Prostate gland (tissue), 2 donors: ENCODE results near the gene SMCO4.

ENCODE experiments used
- POLR2A ChIP-seq: fragments of 450-650 bp; IDR thresholded peaks from one replicate; pipeline ENCODE4 v1.6.1; 2016; ENCODE audit warnings: antibody characterized with exemption, mild to moderate bottlenecking
- POLR2AphosphoS5 ChIP-seq: sonication (generic); formaldehyde crosslinking; IDR thresholded peaks from one replicate; pipeline ENCODE4 v1.6.1; 2017; ENCODE audit warnings: antibody characterized with exemption
- TF ChIP-seq, protein P1 (sequence below), 4 experiments: fragments of 200-600 bp in 2 of 4; fragments of 450-650 bp in 2 of 4; sonication (generic) in 2 of 4; IDR thresholded peaks; 1 replicate in 3 of 4; 2 replicates in 1 of 4; pipeline ENCODE4 v1.5.1; 2016 to 2019; ENCODE audit warnings: antibody characterized with exemption in 4 of 4, mild to moderate bottlenecking in 2 of 4, moderate library complexity in 2 of 4

DNA sequence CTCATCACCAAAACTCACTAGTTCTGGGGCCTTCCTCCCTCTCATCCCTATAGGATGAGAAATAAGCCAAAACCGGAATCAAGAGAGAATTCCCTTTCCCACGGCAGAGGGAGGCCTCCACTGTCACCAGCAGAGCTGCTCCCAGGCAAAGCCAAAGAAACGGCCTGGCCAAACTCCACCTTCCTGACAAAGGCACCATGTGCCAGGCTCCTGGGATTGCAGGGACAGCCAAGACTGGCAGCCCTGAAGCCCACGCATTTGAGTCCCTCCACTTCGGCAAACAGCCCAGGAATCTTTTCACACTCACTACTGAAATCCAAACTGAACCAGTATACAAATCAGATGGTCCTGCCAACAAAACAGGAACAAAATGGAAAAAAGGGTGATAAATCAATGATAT lies 6.1 kb downstream of the SMCO4 start:
- TF ChIP-seq, protein P1, sequence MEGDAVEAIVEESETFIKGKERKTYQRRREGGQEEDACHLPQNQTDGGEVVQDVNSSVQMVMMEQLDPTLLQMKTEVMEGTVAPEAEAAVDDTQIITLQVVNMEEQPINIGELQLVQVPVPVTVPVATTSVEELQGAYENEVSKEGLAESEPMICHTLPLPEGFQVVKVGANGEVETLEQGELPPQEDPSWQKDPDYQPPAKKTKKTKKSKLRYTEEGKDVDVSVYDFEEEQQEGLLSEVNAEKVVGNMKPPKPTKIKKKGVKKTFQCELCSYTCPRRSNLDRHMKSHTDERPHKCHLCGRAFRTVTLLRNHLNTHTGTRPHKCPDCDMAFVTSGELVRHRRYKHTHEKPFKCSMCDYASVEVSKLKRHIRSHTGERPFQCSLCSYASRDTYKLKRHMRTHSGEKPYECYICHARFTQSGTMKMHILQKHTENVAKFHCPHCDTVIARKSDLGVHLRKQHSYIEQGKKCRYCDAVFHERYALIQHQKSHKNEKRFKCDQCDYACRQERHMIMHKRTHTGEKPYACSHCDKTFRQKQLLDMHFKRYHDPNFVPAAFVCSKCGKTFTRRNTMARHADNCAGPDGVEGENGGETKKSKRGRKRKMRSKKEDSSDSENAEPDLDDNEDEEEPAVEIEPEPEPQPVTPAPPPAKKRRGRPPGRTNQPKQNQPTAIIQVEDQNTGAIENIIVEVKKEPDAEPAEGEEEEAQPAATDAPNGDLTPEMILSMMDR (IDR thresholded peaks at IDR 0.05), result no peak
- TF ChIP-seq POLR2A (no peak), POLR2AphosphoS5 (no peak)
